Lower lobe of right lung (tissue), 2 donors: ENCODE results near the gene NGEF. TPM values are rescaled to one million over a fixed set of nuclear protein-coding genes. Genes with fewer than 3 reads are reported as not detected.

Source experiments
- ATAC-seq, 2 donors: fragments of 200-7000 bp; cut with Tn5 transposase; one replicate each; pipeline ENCODE4 v1.9.1; 2020 to 2022; ENCODE audit warnings: mild to moderate bottlenecking in 2 of 2, moderate library complexity in 2 of 2
- DNase-seq: peaks from one replicate; pipeline ENCODE4 v3.0.0-alpha.2; 2020
- H3K27ac ChIP-seq: fragments of 200-600 bp; one replicate; pipeline ENCODE4 v1.8.0; 2022
- H3K27me3 ChIP-seq: fragments of 200-600 bp; one replicate; pipeline ENCODE4 v1.8.0; 2022; ENCODE audit warnings: low read depth
- H3K36me3 ChIP-seq: fragments of 200-600 bp; one replicate; pipeline ENCODE4 v1.8.0; 2022; ENCODE audit warnings: mild to moderate bottlenecking
- H3K4me1 ChIP-seq: fragments of 200-600 bp; one replicate; pipeline ENCODE4 v1.8.0; 2022
- H3K4me3 ChIP-seq: fragments of 200-600 bp; one replicate; pipeline ENCODE4 v1.8.0; 2022; ENCODE audit warnings: mild to moderate bottlenecking
- H3K9me3 ChIP-seq: fragments of 200-600 bp; one replicate; pipeline ENCODE4 v1.8.0; 2022
- CTCF ChIP-seq: fragments of 200-600 bp; IDR thresholded peaks from one replicate; pipeline ENCODE4 v1.8.0; 2022; ENCODE audit warnings: antibody characterized with exemption, mild to moderate bottlenecking
- intact Hi-C: fragments of 100-400 bp; cut with DNase I; formaldehyde crosslinking; loops from one replicate; pipeline ENCODE4 v1.11.0; 2022
- long read RNA-seq: library from polyadenylated mRNA; unstranded; transcript quantifications from one replicate; pipeline ENCODE4 v2.0.0, GENCODE V29; 2021
- total RNA-seq: library from RNA; stranded (reverse); fragmentation: NEBNext Ultra II Directional; extraction: Animal tissue kit (Norgen Biotek cat#: 25700); gene quantifications from one replicate; pipeline ENCODE4 v1.2.1, GENCODE V29; 2021
- donor health status: DM: no; HTN: yes; CAD: no; lungs with severe emphysema.

The NGEF gene, protein sequence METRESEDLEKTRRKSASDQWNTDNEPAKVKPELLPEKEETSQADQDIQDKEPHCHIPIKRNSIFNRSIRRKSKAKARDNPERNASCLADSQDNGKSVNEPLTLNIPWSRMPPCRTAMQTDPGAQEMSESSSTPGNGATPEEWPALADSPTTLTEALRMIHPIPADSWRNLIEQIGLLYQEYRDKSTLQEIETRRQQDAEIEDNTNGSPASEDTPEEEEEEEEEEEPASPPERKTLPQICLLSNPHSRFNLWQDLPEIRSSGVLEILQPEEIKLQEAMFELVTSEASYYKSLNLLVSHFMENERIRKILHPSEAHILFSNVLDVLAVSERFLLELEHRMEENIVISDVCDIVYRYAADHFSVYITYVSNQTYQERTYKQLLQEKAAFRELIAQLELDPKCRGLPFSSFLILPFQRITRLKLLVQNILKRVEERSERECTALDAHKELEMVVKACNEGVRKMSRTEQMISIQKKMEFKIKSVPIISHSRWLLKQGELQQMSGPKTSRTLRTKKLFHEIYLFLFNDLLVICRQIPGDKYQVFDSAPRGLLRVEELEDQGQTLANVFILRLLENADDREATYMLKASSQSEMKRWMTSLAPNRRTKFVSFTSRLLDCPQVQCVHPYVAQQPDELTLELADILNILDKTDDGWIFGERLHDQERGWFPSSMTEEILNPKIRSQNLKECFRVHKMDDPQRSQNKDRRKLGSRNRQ
- total RNA-seq = 1.7 TPM
- long read RNA-seq, partial matches to known transcripts = 0 of 2 reads
- long read RNA-seq, other reads (novel, unspliced or antisense) = 1 of 2 reads

GRCh38 chr2:233013027-233013461 is at the start of gene NGEF:
Gene NGEF (minus strand): TSS chr2:233013256. CDS start chr2:232974890, 38,366 bp downstream.
- ATAC-seq = no peak
- DNase-seq = no peak
- H3K4me3 ChIP-seq = no peak within 1 kb of the TSS
- peaks cover 9% of the 10 kb centered on the region for H3K4me1 ChIP-seq
- intact Hi-C loops = no loop called here
- no peak within 1 kb of the TSS for H3K27ac ChIP-seq
- no peak for TF ChIP-seq CTCF
- H3K27me3 ChIP-seq = no peaks in the 10 kb centered on the region
- no peaks in the 10 kb centered on the region for H3K36me3 ChIP-seq
- peaks cover 2% of the 10 kb centered on the region for H3K9me3 ChIP-seq

GRCh38 chr2:233062451-233062850 is 49.4 kb upstream of the NGEF start:
- DNase-seq (no peak), ATAC-seq (no peak)
- peak overlapping the region; percentile 65 for H3K4me3 ChIP-seq
- H3K27me3 ChIP-seq = no peaks in the 10 kb centered on the region
- peaks cover 56% of the 10 kb centered on the region for H3K4me1 ChIP-seq
- no peak for TF ChIP-seq CTCF
- H3K36me3 ChIP-seq = peaks cover 8% of the 10 kb centered on the region
- H3K9me3 ChIP-seq = no peaks in the 10 kb centered on the region
- intact Hi-C loops = no loop called here
- H3K27ac ChIP-seq = peak overlapping the region; percentile 88

DNA sequence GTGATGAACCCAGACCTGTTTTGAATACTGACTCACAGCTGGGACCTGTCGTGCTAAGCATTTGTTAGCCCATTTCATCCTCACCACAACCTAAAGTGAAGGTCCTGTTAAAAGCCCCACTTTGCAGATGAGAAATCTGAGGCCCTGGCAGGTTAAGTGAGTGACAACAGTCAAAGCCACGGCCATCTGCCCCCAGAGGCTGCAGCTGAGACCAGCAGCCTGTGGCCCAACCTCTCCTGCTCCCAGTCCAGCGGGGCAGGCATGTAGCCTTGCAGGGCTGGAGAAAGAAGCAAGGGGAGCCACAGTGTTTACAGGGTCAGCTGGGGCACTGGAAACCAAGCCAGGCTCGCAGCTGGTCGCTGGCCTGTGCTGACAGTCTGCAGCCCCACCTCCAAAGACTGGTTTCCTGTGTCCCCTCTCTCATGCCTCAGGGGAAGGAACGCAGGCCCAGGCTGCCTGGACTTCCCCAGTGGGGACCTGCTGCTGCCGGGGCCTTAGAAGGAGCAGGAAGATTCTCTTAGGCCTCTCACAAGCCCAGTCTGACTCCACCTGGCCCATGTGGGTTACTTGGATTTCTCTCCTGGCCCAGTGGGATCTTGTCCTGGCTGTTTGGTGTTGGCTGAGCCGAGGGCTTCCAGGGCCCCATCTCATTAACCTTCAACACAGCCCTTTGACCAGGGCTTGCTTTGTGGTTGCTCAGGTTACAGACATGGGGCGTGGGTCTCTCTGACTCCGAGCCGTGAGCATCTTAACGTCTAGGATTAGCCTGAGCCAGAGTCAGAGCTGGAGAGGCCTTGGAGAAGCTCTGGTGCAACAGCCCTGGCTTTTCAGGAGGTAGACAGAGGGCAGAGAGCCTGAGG is 48.8 kb upstream of the NGEF start:
- Histone ChIP-seq H3K27ac (peak overlapping the region; percentile 88), H3K9me3 (no peaks in the 10 kb centered on the region), H3K4me1 (peaks cover 56% of the 10 kb centered on the region), H3K4me3 (peak overlapping the region; percentile 65), H3K27me3 (no peaks in the 10 kb centered on the region), H3K36me3 (peaks cover 8% of the 10 kb centered on the region)
- intact Hi-C loops = no loop called here
- ATAC-seq (peak; percentile 40 to 55), DNase-seq (peak; percentile 68)
- peak; percentile 34 for TF ChIP-seq CTCF

GRCh38 chr2:233060980-233061590 is 48.0 kb upstream of the NGEF start:
- intact Hi-C loops = no loop called here
- DNase-seq (no peak), ATAC-seq (peak in 1 of 2 donors; percentile 11)
- Histone ChIP-seq H3K36me3 (peaks cover 2% of the 10 kb centered on the region), H3K27ac (peak overlapping the region; percentile 88), H3K27me3 (no peaks in the 10 kb centered on the region), H3K9me3 (no peaks in the 10 kb centered on the region), H3K4me3 (peak overlapping the region; percentile 65), H3K4me1 (peaks cover 56% of the 10 kb centered on the region)
- TF ChIP-seq CTCF = no peak
